T47D (cell line): ENCODE data around the gene ZDHHC12.
A peak's percentile ranks its signal among the peaks of the same experiment; 100 is the strongest.

Experiments
- DNase-seq, 2 experiments: peaks; one replicate each; pipeline versions ENCODE4 v3.0.0 to v3.0.0-alpha.2; 2011 to 2012; ENCODE audit warnings: low read depth in 1 of 2, low spot score in 1 of 2
- JUND ChIP-seq: IDR thresholded peaks from 2 replicates; pipeline ENCODE4 v1.6.1; 2012; ENCODE audit warnings: low read depth
- in situ Hi-C: cut with HindIII; loops from 2 replicates; pipeline ENCODE4 v1.10.0; 2016; ENCODE audit warnings: low sequenced_read_pairs, low pct_unique_long_range_greater_than_20kb

Gene ZDHHC12

GRCh38 chr9:128713941-128714573, 9.9 kb downstream of the ZDHHC12 start:
- TF ChIP-seq JUND = no peak
- DNase-seq = no peak
- in situ Hi-C loops = no loop called here

GRCh38 chr9:128713411-128713780, 10.5 kb downstream of the ZDHHC12 start:
- TF ChIP-seq JUND = no peak
- in situ Hi-C loops = no loop called here
- DNase-seq = no peak

- in situ Hi-C loops = no loop called here
- DNase-seq = no peak
- TF ChIP-seq JUND = no peak
Observed at GRCh38 chr9:128712451-128713410, 11.2 kb downstream of the ZDHHC12 start.

- DNase-seq = no peak
- in situ Hi-C loops = no loop called here
- no peak for TF ChIP-seq JUND
Observed at GRCh38 chr9:128707446-128707845, 16.5 kb downstream of the ZDHHC12 start.

- no peak for TF ChIP-seq JUND
- no peak for DNase-seq
- in situ Hi-C loops = no loop called here
Observed at GRCh38 chr9:128706671-128707381, 17.1 kb downstream of the ZDHHC12 start.

GRCh38 chr9:128706045-128706444, 17.9 kb downstream of the ZDHHC12 start:
- in situ Hi-C loops = no loop called here
- TF ChIP-seq JUND = no peak
- DNase-seq = no peak

- DNase-seq = no peak
- in situ Hi-C loops = no loop called here
- no peak for TF ChIP-seq JUND
Observed at GRCh38 chr9:128705051-128705965, 18.6 kb downstream of the ZDHHC12 start.

- no peak for TF ChIP-seq JUND
- in situ Hi-C loops = no loop called here
- DNase-seq = no peak
Observed at GRCh38 chr9:128704356-128704670, 19.6 kb downstream of the ZDHHC12 start.

GRCh38 chr9:128703616-128704355, 20.1 kb downstream of the ZDHHC12 start:
- no peak for TF ChIP-seq JUND
- no peak for DNase-seq
- in situ Hi-C loops = no loop called here

GRCh38 chr9:128702949-128703615, 20.8 kb downstream of the ZDHHC12 start:
- DNase-seq = peak; percentile 37 to 69
- no peak for TF ChIP-seq JUND
- in situ Hi-C loops = no loop called here

- in situ Hi-C loops = no loop called here
- TF ChIP-seq JUND = no peak
- DNase-seq = peak; percentile 92 to 99
Observed at GRCh38 chr9:128702445-128702948, 21.4 kb downstream of the ZDHHC12 start, which contains the start of gene PKN3. Gene PKN3, plus strand, starts transcription at chr9:128702503. Its CDS starts 413 bp downstream, at chr9:128702916.
